Measurements from ENCODE around the gene KIRREL3.

DNA sequence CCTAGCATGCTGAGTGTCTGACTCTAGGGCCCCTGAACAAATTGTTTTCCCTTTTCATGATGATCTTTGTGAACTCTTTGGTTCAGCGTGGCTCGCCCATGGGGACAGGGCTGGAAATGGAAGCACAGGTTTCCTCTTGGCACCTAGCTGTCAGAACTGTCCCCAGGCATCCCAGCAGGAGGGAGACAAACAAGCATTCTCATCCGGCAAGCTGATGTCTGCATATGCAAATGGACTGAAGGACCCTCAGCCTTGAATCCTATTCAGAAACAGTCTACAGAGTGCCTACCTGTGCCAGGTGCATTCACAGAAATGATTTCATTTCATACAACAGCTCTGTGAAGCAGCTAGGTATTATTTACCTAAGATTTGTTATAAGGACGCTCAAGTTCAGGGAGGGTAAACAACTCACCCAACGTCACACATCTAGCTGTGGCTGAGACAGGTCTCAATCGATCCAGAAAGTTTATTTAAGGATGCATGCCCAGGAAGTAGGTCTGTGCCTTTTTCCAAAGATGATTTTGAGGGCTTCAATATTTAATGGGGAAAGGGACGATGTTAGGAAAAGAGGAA lies 176.4 kb downstream of the KIRREL3 start:
- TF ChIP-seq POLR2A (IDR thresholded peaks at IDR 0.05) (no peak), POLR2AphosphoS5 (IDR thresholded peaks at IDR 0.05) (no peak)
- TF ChIP-seq, protein P1, sequence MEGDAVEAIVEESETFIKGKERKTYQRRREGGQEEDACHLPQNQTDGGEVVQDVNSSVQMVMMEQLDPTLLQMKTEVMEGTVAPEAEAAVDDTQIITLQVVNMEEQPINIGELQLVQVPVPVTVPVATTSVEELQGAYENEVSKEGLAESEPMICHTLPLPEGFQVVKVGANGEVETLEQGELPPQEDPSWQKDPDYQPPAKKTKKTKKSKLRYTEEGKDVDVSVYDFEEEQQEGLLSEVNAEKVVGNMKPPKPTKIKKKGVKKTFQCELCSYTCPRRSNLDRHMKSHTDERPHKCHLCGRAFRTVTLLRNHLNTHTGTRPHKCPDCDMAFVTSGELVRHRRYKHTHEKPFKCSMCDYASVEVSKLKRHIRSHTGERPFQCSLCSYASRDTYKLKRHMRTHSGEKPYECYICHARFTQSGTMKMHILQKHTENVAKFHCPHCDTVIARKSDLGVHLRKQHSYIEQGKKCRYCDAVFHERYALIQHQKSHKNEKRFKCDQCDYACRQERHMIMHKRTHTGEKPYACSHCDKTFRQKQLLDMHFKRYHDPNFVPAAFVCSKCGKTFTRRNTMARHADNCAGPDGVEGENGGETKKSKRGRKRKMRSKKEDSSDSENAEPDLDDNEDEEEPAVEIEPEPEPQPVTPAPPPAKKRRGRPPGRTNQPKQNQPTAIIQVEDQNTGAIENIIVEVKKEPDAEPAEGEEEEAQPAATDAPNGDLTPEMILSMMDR (IDR thresholded peaks at IDR 0.05), result no peak

All from prostate gland (tissue), 2 donors.